Measurements from ENCODE around the gene TSPAN31. TPM values are rescaled to one million over a fixed set of nuclear protein-coding genes. Genes with fewer than 3 reads are reported as not detected.
A peak's percentile ranks its signal among the peaks of the same experiment; 100 is the strongest.

Gene TSPAN31
- total RNA-seq, 2 donors from 2014 or later, result 21.7 to 27.8 TPM

- peaks cover 33% of the 10 kb centered on the region for H3K27me3 ChIP-seq (ENCODE audit: control insufficient read depth, insufficient read depth, low read length, poor library complexity, severe bottlenecking)
- no peak for DNase-seq
- Mint-ChIP-seq H3K27ac (no peak overlapping the region), H3K9me3 (peaks cover 3% of the 10 kb centered on the region), H3K4me3 (peak overlapping the region; percentile 94), H3K27me3 (ENCODE audit: insufficient read depth) (peaks cover 31% of the 10 kb centered on the region), H3K4me1 (peaks cover 7% of the 10 kb centered on the region), H3K36me3 (ENCODE audit: low read depth) (peaks cover 43% of the 10 kb centered on the region)
- no peak overlapping the region for H3K9ac ChIP-seq (ENCODE audit: extremely low read depth, low read length, poor library complexity, severe bottlenecking)
- H3K27ac ChIP-seq (ENCODE audit: low read depth, low read length), result no peak overlapping the region
- 92 to 100% methylated on average over 3 of the region's 3 CpGs for WGBS, 2 experiments (ENCODE audit: insufficient coverage in 1 of 2, insufficient read length in 1 of 2)
- H3K36me3 ChIP-seq (ENCODE audit: control insufficient read depth, insufficient read depth, low read length), result peaks cover 48% of the 10 kb centered on the region
- TF ChIP-seq, protein P1, sequence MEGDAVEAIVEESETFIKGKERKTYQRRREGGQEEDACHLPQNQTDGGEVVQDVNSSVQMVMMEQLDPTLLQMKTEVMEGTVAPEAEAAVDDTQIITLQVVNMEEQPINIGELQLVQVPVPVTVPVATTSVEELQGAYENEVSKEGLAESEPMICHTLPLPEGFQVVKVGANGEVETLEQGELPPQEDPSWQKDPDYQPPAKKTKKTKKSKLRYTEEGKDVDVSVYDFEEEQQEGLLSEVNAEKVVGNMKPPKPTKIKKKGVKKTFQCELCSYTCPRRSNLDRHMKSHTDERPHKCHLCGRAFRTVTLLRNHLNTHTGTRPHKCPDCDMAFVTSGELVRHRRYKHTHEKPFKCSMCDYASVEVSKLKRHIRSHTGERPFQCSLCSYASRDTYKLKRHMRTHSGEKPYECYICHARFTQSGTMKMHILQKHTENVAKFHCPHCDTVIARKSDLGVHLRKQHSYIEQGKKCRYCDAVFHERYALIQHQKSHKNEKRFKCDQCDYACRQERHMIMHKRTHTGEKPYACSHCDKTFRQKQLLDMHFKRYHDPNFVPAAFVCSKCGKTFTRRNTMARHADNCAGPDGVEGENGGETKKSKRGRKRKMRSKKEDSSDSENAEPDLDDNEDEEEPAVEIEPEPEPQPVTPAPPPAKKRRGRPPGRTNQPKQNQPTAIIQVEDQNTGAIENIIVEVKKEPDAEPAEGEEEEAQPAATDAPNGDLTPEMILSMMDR (conservative IDR thresholded peaks at IDR 0.05), result no peak
- H3K9me3 ChIP-seq (ENCODE audit: control insufficient read depth, low read length), result no peaks in the 10 kb centered on the region
- peaks cover 4% of the 10 kb centered on the region for H3K4me1 ChIP-seq (ENCODE audit: control insufficient read depth, insufficient read depth, low read length)
- H3K4me3 ChIP-seq (ENCODE audit: low read length), result peak overlapping the region; percentile 97
These were observed 1.2 kb downstream of the TSPAN31 start for GRCh38 chr12:57746025-57746424.

DNA sequence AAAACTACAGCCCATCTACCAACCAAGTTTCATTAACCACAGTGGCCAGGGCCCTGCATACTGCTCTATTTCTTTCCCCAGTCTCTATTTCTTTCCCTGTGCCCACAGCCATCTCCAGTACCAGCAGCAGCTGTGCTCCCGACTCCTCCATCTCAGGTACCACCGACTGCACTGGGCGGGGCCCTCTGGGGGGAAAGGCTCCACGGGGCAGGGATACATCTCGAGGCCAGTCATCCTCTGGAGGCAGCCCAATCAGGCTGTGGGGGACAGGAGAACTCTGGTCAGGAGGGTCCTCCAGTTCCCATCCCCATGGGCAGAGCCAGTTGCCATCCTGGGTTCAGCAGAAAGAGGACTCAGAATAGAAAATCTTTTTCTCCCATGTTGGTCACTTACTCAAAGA, 4.2 kb downstream of the TSPAN31 start:
- DNase-seq, result no peak
- H3K36me3 Mint-ChIP-seq (ENCODE audit: low read depth), result peaks cover 50% of the 10 kb centered on the region
- H3K4me3 Mint-ChIP-seq, result no peak overlapping the region

DNA sequence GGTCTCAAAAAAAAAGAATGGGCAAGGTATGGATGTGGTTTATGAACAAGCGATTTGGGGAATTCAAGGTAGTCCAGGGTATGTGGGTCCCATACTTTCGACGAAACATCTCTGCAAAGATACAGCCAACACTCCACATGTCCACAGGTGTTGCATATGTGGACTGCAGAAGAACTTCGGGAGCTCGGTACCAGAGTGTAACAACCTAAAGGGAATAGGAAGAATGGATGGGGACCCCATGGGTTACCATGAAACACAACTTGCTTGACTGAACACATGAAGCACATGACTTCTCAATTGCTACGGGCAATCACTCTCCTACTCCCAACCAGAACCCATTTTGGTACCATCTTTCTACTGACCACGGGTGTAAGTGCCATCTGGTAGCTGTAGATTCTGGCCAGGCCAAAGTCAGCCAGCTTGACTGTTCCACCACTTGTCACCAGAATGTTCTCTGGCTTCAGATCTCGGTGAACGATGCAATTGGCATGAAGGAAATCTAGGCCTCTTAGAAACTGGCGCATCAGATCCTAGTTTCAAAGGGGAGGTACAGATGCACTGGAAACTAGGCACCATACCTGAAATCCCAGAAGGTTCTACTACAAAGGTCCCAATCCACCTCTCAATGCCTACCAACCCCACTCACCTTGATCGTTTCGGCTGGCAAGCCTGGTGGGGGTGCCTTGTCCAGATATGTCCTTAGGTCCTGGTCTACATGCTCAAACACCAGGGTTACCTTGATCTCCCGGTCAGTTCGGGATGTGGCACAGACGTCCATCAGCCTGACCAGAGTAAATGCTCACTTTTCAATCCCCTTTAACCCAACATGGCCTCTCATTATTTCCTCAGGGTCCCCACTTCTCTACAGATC, 6.0 kb downstream of the TSPAN31 start:
- Histone ChIP-seq H3K36me3 (ENCODE audit: control insufficient read depth, insufficient read depth, low read length) (peaks cover 50% of the 10 kb centered on the region), H3K9ac (ENCODE audit: extremely low read depth, low read length, poor library complexity, severe bottlenecking) (peak overlapping the region; percentile 97), H3K4me3 (ENCODE audit: low read length) (peak overlapping the region; percentile 98), H3K27me3 (ENCODE audit: control insufficient read depth, insufficient read depth, low read length, poor library complexity, severe bottlenecking) (peaks cover 14% of the 10 kb centered on the region), H3K9me3 (ENCODE audit: control insufficient read depth, low read length) (no peaks in the 10 kb centered on the region), H3K27ac (ENCODE audit: low read depth, low read length) (no peak overlapping the region), H3K4me1 (ENCODE audit: control insufficient read depth, insufficient read depth, low read length) (peaks cover 5% of the 10 kb centered on the region)
- TF ChIP-seq, protein P1 (conservative IDR thresholded peaks at IDR 0.05), result no peak
- WGBS, 2 experiments (ENCODE audit: insufficient coverage in 1 of 2, insufficient read length in 1 of 2), result 89 to 95% methylated on average over 14 to 15 of the region's 15 CpGs
- peaks cover 31% of the 10 kb centered on the region for H3K4me1 Mint-ChIP-seq
- no peak for DNase-seq
- H3K9me3 Mint-ChIP-seq, result no peaks in the 10 kb centered on the region
- H3K36me3 Mint-ChIP-seq (ENCODE audit: low read depth), result peaks cover 50% of the 10 kb centered on the region
- H3K27me3 Mint-ChIP-seq (ENCODE audit: insufficient read depth), result peaks cover 19% of the 10 kb centered on the region
- peak overlapping the region; percentile 96 for H3K4me3 Mint-ChIP-seq
- H3K27ac Mint-ChIP-seq, result peak overlapping the region; percentile 98

More for the DNA sequence above, 4.2 kb downstream of the TSPAN31 start:
- no peak overlapping the region for H3K27ac Mint-ChIP-seq
- 98 to 100% methylated on average over 1 to 5 of the region's 5 CpGs for WGBS, 2 experiments (ENCODE audit: insufficient coverage in 1 of 2, insufficient read length in 1 of 2)
- H3K27ac ChIP-seq (ENCODE audit: low read depth, low read length), result no peak overlapping the region
- no peak overlapping the region for H3K9ac ChIP-seq (ENCODE audit: extremely low read depth, low read length, poor library complexity, severe bottlenecking)
- H3K27me3 ChIP-seq (ENCODE audit: control insufficient read depth, insufficient read depth, low read length, poor library complexity, severe bottlenecking), result peaks cover 9% of the 10 kb centered on the region
- H3K27me3 Mint-ChIP-seq (ENCODE audit: insufficient read depth), result peaks cover 13% of the 10 kb centered on the region
- H3K9me3 ChIP-seq (ENCODE audit: control insufficient read depth, low read length), result no peaks in the 10 kb centered on the region
- TF ChIP-seq, protein P1 (conservative IDR thresholded peaks at IDR 0.05), result no peak
- peaks cover 3% of the 10 kb centered on the region for H3K9me3 Mint-ChIP-seq
- H3K4me1 Mint-ChIP-seq, result peaks cover 29% of the 10 kb centered on the region
- peaks cover 50% of the 10 kb centered on the region for H3K36me3 ChIP-seq (ENCODE audit: control insufficient read depth, insufficient read depth, low read length)
- H3K4me3 ChIP-seq (ENCODE audit: low read length), result no peak overlapping the region
- peaks cover 5% of the 10 kb centered on the region for H3K4me1 ChIP-seq (ENCODE audit: control insufficient read depth, insufficient read depth, low read length)

Measured in endodermal cell (in vitro differentiated cells).